GM12875 (cell line): ENCODE data around the gene RBMS1.

Experiments
- H3K4me3 ChIP-seq: one replicate; pipeline ENCODE4 v1.5.1; 2011; ENCODE audit warnings: low read depth, low read length, control low read depth
- CTCF ChIP-seq: IDR thresholded peaks from 2 replicates; pipeline ENCODE4 v1.5.1; 2011; ENCODE audit warnings: low read depth, mild to moderate bottlenecking, control low read depth, inconsistent platforms, low read length, moderate library complexity, borderline replicate concordance; ENCODE audit not compliant: insufficient read depth

The RBMS1 gene

GRCh38 chr2:160299540-160299939, 194.1 kb downstream of the RBMS1 start:
- no peak overlapping the region for H3K4me3 ChIP-seq
- TF ChIP-seq CTCF, result no peak

- TF ChIP-seq CTCF, result no peak
- H3K4me3 ChIP-seq, result no peak overlapping the region
These were observed 194.6 kb downstream of the RBMS1 start for GRCh38 chr2:160298960-160299359.

- TF ChIP-seq CTCF, result no peak
- no peak overlapping the region for H3K4me3 ChIP-seq
These were observed 197.9 kb downstream of the RBMS1 start for GRCh38 chr2:160295519-160296207.

- H3K4me3 ChIP-seq, result no peak overlapping the region
- TF ChIP-seq CTCF, result no peak
These were observed 198.7 kb downstream of the RBMS1 start for GRCh38 chr2:160294889-160295288.

- H3K4me3 ChIP-seq, result no peak overlapping the region
- TF ChIP-seq CTCF, result no peak
These were observed 199.2 kb downstream of the RBMS1 start for GRCh38 chr2:160294339-160294803.

GRCh38 chr2:160293391-160294091, 200.1 kb downstream of the RBMS1 start:
- no peak for TF ChIP-seq CTCF
- H3K4me3 ChIP-seq, result no peak overlapping the region

GRCh38 chr2:160292225-160292624, 201.4 kb downstream of the RBMS1 start:
- TF ChIP-seq CTCF, result no peak
- H3K4me3 ChIP-seq, result no peak overlapping the region
